Neural cell (in vitro differentiated cells): Measurements from ENCODE around the gene NCK2. TPM values are rescaled to one million over a fixed set of nuclear protein-coding genes. Genes with fewer than 3 reads are reported as not detected.

Experiments
- H2AFZ ChIP-seq: fragments of 200-600, 300-800 bp; sonication (generic), shearing (Covaris generic); 2 replicates; pipeline ENCODE4 v1.6.0; 2014; ENCODE audit warnings: low read depth, mild to moderate bottlenecking, antibody characterized with exemption, low read length, moderate library complexity
- H3F3A ChIP-seq: fragments of 200-600 bp; shearing (Covaris generic); 2 replicates; pipeline ENCODE4 v1.6.1; 2016; ENCODE audit warnings: mild to moderate bottlenecking, moderate library complexity, mixed read lengths, antibody characterized with exemption, low read length; ENCODE audit not compliant: insufficient read depth, poor library complexity, severe bottlenecking
- H3K27ac ChIP-seq: fragments of 200-600, 300-800 bp; sonication (generic), shearing (Covaris generic); 2 replicates; pipeline ENCODE4 v1.5.1; 2014; ENCODE audit warnings: mild to moderate bottlenecking, low read length, moderate library complexity
- H3K27me3 ChIP-seq: fragments of 300-800, 200-600 bp; sonication (generic), shearing (Covaris generic); 2 replicates; pipeline ENCODE4 v1.6.0; 2014; ENCODE audit warnings: mild to moderate bottlenecking, low read depth, low read length, moderate library complexity; ENCODE audit not compliant: insufficient read depth
- H3K36me3 ChIP-seq: fragments of 300-800, 200-600 bp; sonication (generic), shearing (Covaris generic); 2 replicates; pipeline ENCODE4 v1.5.1; 2014; ENCODE audit warnings: mild to moderate bottlenecking, antibody characterized with exemption, low read length, moderate library complexity; ENCODE audit not compliant: insufficient read depth
- H3K4me2 ChIP-seq: fragments of 300-800, 200-600 bp; sonication (generic), shearing (Covaris generic); 2 replicates; pipeline ENCODE4 v1.6.0; 2014; ENCODE audit warnings: mild to moderate bottlenecking, low read length
- H3K4me3 ChIP-seq: fragments of 300-800, 200-600 bp; sonication (generic), shearing (Covaris generic); 2 replicates; pipeline ENCODE4 v1.5.1; 2014; ENCODE audit warnings: mild to moderate bottlenecking, low read length, moderate library complexity
- H3K79me2 ChIP-seq: fragments of 200-600 bp; shearing (Covaris generic); replicated peaks from 2 replicates; pipeline ENCODE4 v1.6.0; 2014; ENCODE audit warnings: mild to moderate bottlenecking, low read length, moderate library complexity; ENCODE audit not compliant: insufficient read depth
- H3K9ac ChIP-seq: fragments of 300-800, 200-600 bp; sonication (generic), shearing (Covaris generic); 2 replicates; pipeline ENCODE4 v1.6.1; 2016; ENCODE audit warnings: mild to moderate bottlenecking, low read length, mixed read lengths
- H3K9me2 ChIP-seq: fragments of 200-600 bp; shearing (Covaris generic); 2 replicates; pipeline ENCODE4 v1.6.1; 2016; ENCODE audit warnings: mild to moderate bottlenecking, low read length, mixed read lengths; ENCODE audit not compliant: insufficient read depth
- H3K9me3 ChIP-seq: fragments of 200-600, 300-800 bp; sonication (generic), shearing (Covaris generic); 2 replicates; pipeline ENCODE4 v1.6.1; 2016; ENCODE audit warnings: mild to moderate bottlenecking, mixed run types, low read length, moderate library complexity, mixed read lengths
- H4K20me1 ChIP-seq: fragments of 200-600 bp; shearing (Covaris generic); 2 replicates; pipeline ENCODE4 v1.6.1; 2016; ENCODE audit warnings: mild to moderate bottlenecking, mixed run types; ENCODE audit not compliant: insufficient read depth
- CTCF ChIP-seq: fragments of 450-650 bp; IDR thresholded peaks from 2 replicates; pipeline ENCODE4 v1.5.1; 2014; ENCODE audit warnings: antibody characterized with exemption, mild to moderate bottlenecking, moderate library complexity; ENCODE audit not compliant: poor library complexity, severe bottlenecking
- EP300 ChIP-seq: fragments of 450-650 bp; conservative IDR thresholded peaks from 2 replicates; pipeline ENCODE4 v1.6.1; 2014; ENCODE audit warnings: antibody characterized with exemption, mild to moderate bottlenecking, moderate library complexity; ENCODE audit not compliant: poor library complexity, severe bottlenecking
- EZH2 ChIP-seq: fragments of 200-600, 300-800 bp; shearing (Covaris generic), sonication (generic); IDR thresholded peaks from 2 replicates; pipeline ENCODE4 v1.6.1; 2014; ENCODE audit warnings: antibody characterized with exemption, low read length, borderline replicate concordance, mild to moderate bottlenecking; ENCODE audit not compliant: insufficient read depth, poor library complexity, severe bottlenecking
- MXI1 ChIP-seq: fragments of 450-650 bp; conservative IDR thresholded peaks from 2 replicates; pipeline ENCODE4 v1.6.1; 2014; ENCODE audit warnings: antibody characterized with exemption, mild to moderate bottlenecking; ENCODE audit not compliant: poor library complexity, severe bottlenecking
- POLR2AphosphoS5 ChIP-seq: IDR thresholded peaks from 2 replicates; pipeline ENCODE4 v1.6.1; 2012
- RAD21 ChIP-seq: fragments of 450-650 bp; conservative IDR thresholded peaks from 2 replicates; pipeline ENCODE4 v1.6.1; 2014; ENCODE audit warnings: antibody characterized with exemption, mild to moderate bottlenecking, moderate library complexity
- REST ChIP-seq: IDR thresholded peaks from 2 replicates; pipeline ENCODE4 v1.6.1; 2012; ENCODE audit warnings: borderline replicate concordance
- SMC3 ChIP-seq: fragments of 450-650 bp; conservative IDR thresholded peaks from 2 replicates; pipeline ENCODE4 v1.6.1; 2014; ENCODE audit warnings: antibody characterized with exemption, mild to moderate bottlenecking, moderate library complexity; ENCODE audit not compliant: poor library complexity
- TAF1 ChIP-seq: IDR thresholded peaks from 2 replicates; pipeline ENCODE4 v1.6.1; 2012; ENCODE audit warnings: low read depth
- polyA plus RNA-seq: library from polyadenylated mRNA; depleted of rRNA; stranded (reverse); fragments of >200 nt; gene quantifications from 2 replicates; pipeline ENCODE4 v1.2.3, GENCODE V29; 2014

The NCK2 gene
- polyA plus RNA-seq, 1 donor from 2014 or later, result 49.4 TPM

- no peaks in the 10 kb centered on the region for H3K36me3 ChIP-seq
- H3F3A ChIP-seq, result peaks cover 2% of the 10 kb centered on the region
- no peaks in the 10 kb centered on the region for H3K9me2 ChIP-seq
- H3K27ac ChIP-seq, result no peak overlapping the region
- no peak overlapping the region for H2AFZ ChIP-seq
- H3K9me3 ChIP-seq, result no peaks in the 10 kb centered on the region
- H3K79me2 ChIP-seq, result peaks cover 39% of the 10 kb centered on the region
- H3K4me3 ChIP-seq, result peak overlapping the region; percentile 66
- H4K20me1 ChIP-seq, result peaks cover 6% of the 10 kb centered on the region
- H3K4me2 ChIP-seq, result peak overlapping the region; percentile 22
- no peaks in the 10 kb centered on the region for H3K27me3 ChIP-seq
- no peak for TF ChIP-seq EP300
- TF ChIP-seq TAF1, result no peak
- no peak for TF ChIP-seq POLR2AphosphoS5
- no peak for TF ChIP-seq EZH2
- no peak for TF ChIP-seq REST
- TF ChIP-seq MXI1, result no peak
- TF ChIP-seq CTCF, result no peak
- no peak for TF ChIP-seq RAD21
- no peak for TF ChIP-seq SMC3
- H3K9ac ChIP-seq, result peak overlapping the region; percentile 48
Measured at GRCh38 chr2:105744091-105744908, 412 bp upstream of the NCK2 start.

GRCh38 chr2:105746177-105747080 is 1.7 kb downstream of the NCK2 start:
- Histone ChIP-seq H3K36me3 (no peaks in the 10 kb centered on the region), H3K4me3 (peak overlapping the region; percentile 89), H3K4me2 (peak overlapping the region; percentile 80), H3K9me2 (no peaks in the 10 kb centered on the region), H3K9me3 (no peaks in the 10 kb centered on the region), H3K27ac (peak overlapping the region; percentile 41), H3K79me2 (peaks cover 59% of the 10 kb centered on the region), H3K27me3 (no peaks in the 10 kb centered on the region), H3F3A (peaks cover 2% of the 10 kb centered on the region), H3K9ac (peak overlapping the region; percentile 80), H4K20me1 (peaks cover 6% of the 10 kb centered on the region), H2AFZ (no peak overlapping the region)
- TF ChIP-seq TAF1, result no peak
- no peak for TF ChIP-seq MXI1
- TF ChIP-seq REST, result no peak
